SIG-M5 treated with dmso at 0.1 percent for 504 hours (cell line): ENCODE data around the gene HSD11B1.

ENCODE experiments used
- DNase-seq: peaks from one replicate; lab custom pipeline; 2025; ENCODE audit not compliant: unreplicated experiment; lab: John Stamatoyannopoulos, UW

The HSD11B1 gene

DNA sequence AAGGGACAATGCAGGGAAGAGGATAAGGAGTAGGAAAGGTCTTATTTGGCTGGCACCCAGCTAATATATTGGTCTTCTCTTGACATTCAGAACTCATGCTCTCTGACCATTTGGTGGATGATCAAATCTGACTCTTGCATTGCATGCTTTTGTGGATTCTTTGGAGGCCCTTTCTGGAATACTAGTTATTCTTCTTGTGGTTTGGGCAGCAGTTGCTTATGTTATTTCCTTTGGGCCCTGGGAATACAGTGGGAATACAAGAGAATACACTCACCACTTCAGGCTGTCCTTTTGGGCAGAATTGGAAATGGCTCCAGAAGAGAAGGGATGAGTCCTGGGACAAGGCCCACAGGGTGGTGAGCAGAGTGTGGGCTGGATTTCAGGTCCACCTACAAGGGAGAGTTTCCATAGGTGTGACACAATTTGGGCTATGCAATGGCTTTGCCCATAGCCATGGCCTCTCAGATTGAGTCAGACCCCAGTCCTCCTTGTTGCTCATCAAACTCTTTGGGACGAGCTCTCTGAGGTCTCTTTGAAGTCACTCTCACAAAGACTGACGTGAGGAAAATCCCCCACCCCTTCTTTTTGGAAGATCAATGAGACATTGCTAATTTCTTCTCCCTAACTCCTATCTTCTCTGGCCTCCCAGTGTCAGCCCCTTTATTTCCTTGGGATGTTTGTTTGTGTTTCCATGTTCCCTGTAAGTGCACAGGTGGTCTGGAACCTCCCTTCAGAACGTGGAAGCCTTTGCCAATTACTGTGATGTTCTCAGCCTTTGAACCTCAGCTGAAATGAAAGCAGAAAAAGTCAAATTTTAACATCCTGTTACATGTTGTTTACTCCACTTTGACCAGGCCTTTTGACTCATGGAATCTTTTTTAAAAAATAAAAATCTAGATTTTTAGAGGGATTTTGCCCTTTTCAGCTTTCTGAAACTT lies 19.4 kb downstream of the HSD11B1 start:
- no peak for DNase-seq

DNA sequence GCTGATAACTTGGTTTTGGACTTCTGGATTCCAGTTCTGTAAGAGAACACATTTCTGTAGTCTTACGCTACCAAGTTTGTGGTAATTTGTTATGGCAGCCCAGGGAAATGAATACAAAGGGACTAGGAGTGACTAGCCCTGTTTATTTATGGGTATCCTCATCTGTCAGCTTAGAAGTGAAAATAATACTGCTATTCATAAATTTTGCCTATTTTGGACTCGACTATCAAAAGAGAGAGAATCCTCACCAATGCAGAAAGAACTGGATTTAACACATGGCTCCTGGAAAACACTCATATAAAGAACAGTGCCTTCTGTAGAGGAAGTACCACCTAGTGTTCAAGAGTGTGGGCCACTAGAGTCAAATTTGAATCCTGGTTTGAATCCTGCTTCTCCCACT lies 22.6 kb downstream of the HSD11B1 start:
- no peak for DNase-seq

DNA sequence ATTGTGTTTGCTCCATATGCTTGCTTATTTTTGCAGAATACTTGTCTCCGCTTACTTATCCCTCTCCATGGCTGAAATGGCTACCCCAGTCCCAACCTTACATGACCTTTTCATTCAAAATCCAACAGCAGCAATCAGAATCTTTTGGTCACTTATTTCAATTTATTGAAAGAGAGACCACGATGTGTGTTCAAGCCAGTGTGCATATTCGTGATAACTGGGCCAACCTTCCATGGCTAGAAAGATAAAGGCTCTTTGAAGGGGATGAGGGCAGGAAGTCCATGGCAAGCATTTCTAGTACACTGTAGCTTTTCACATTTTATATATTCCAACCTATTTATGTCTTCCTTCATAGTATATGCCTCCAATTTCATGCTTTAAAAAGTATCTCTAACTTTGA lies 23.1 kb downstream of the HSD11B1 start:
- DNase-seq = no peak

DNA sequence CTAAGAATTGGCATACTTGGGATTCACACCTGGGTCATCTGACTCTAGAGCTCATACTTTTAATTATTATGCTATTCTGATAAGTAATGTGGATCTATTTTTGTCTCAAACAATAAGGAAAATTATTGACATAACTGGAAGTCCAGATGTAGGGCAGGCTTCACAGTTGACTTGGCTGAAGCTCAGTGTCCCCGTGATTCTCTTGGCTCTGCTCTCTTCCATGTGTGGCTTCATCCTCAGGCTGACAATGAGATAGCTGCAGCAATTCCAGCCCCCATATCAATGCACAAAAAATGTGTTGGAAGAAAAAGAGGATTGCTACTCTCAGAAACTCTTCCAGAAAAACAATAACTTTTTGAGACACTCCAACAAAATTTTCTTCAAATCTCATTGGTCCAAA lies 23.8 kb downstream of the HSD11B1 start:
- no peak for DNase-seq

DNA sequence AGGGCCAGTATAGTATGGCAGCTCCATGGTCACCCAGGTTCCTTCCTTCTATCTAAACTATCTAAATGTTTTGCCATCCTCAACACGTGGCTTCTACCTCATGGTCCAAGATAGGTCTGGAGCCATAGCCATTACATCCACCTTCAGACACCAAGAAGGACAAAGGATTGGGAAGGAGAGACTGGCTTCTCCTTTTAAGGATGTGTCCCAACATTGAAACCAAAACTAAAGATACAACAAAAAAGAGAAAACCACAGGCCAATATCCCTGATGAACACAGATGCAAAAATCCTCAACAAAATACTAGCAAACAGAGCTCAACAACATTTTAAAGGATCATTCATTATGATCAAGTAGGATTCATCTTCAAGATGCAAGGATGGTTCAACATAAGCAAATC lies 24.8 kb downstream of the HSD11B1 start:
- DNase-seq = no peak

DNA sequence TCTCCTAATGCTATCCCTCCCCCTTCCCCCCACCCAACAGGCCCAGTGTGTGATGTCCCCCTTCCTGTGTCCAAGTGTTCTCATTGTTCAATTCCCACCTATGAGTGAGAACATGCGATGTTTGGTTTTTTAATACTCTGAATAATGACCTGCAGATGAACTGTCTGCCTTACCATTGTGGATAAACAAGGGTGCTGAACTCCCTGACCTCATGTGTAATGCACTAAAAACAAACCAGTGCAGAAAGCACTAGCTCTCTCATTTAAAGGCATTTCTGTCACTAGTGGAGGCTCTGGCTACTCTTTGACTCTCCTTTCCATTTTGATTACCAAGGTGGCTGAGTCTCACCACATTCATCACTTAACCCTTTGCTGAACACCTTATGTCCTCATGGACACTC lies 28.1 kb downstream of the HSD11B1 start:
- no peak for DNase-seq

DNA sequence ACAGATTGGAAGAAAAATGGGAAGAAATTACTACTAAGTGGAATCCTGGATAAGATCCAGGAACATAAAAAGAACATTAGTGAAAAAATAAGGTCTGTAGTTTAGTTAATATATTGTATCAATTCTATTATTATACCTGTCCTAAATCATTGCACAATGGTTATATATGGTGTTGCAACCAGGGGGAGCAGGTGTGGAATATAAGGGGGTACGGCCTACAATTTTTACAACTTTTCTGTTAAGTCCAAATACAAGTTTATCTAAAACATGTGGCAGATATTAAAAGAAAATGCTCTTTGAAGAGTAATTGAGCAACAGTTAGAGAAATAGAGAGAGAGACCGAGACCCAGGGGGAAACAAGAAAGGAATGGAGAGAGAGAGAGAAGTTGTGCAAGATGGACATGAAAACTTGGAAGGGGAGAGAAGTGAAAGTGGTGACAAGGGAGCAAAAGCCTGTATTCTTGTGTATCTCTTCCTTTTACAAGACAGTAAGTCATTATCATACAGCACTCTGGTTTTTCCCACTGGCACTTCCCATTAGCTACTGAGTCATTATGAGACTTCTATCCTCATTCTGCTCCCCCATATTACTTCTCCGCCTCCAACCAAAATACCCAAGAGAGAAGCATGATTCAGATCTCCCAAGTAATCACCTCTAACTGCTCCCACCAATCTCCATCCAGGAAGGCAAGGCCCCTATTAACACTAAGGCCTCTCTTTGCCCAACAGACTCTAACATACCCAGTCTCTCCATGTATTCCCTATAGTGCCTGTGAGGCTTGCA lies 29.0 kb downstream of the HSD11B1 start:
- peak; percentile 98 for DNase-seq

DNA sequence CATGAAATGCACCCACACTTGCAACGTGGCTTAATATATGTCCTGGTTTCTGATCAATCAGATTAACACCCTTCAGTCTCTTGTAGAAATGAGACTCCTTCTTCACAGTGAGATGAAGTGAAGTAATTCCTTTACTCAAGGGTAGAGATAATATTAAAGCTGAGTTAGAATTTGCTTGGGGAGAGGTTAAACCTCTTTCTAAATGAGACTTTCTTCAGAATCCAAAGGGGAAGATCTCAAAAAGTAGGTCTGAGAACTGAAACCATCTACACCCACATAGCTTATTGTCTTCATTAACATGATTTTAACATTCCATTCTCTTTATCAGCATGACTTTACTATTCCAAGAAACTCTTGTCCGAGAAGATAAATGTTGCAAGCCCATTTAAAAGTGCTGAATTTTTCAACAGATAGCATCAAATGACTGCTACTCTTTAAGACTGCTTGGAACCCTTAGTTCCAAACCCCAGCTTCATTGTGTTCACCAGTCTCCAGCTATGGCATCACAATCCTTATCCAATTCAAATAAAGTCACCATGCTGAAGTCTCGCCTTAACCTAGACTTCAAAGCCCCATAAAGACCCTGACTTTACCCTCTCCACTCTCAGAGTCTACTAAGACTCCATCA lies 32.0 kb downstream of the HSD11B1 start:
- DNase-seq = no peak

DNA sequence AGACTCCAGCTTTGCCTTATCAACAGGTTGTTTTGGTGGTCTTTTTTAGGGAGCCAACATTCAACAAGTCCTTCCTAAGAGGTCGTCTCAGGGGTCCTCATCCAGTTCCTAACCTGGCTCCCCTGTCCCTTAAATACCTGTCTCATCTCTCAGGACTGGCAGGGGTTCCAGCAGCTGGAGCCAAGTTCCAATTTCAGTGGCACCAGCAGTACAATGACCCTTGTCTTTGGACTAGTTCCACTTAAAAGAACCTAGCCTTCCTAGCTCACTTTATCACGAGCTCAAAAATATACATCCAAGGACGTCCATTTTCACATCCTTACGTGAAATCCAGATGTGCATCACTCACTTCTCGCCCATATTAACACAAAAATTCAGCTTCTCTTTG lies 32.5 kb downstream of the HSD11B1 start:
- no peak for DNase-seq

DNA sequence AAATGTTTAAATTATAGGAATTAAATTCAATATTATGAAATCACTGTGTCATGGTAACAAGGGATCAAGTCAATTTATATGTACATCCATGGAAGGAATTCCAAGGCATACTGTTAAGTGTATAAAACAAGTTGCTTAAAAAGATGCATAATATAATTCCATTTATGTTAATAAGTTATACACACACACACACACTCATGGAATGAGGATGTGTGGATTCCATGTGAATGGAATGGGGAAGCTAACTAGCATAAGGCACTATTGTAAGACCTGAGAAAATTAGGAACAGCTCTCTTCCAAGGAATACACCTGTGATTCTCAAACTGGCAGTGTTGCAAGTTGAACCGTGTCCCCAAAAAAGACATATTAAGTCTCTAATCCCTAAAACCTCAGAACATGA lies 33.6 kb downstream of the HSD11B1 start:
- DNase-seq = no peak

DNA sequence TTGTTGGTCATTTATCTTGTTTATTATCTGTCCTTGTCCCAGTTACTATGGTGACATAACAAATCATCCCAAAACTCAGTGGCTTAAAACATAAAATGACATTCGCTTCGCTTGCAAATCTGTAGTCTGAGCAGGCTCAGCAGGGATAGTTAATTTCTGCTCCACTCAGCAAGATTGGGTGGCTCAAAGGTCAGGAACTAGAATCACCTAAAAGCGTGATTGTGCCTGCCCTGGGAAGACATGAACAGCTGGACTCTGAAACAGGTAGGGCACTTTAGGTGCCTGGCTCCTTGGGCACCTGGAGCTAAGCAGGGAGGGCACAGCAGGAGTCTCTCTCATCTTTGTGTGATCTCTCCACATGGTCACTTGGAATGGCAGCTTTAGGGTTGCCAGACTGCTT lies 36.5 kb downstream of the HSD11B1 start:
- DNase-seq = no peak

DNA sequence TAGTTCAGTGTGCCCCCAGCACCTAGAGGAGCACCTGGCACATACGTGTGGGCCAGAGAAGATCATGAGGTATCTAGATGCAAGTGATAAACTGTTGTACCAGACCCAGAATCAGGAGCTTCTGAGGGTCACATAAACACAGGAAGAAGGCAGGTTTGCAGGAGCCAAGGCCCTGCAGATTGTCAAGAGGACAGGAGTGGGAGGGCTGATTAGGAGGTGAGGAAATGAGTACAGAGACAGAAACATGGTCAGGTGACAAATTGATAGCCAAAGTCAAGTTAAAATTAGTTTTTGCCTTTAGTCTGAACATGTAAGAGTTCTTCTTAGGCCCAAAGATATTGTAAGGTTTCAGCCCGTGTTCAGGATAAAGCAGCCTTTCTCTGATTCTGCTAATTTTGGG lies 37.2 kb downstream of the HSD11B1 start:
- DNase-seq = no peak

DNA sequence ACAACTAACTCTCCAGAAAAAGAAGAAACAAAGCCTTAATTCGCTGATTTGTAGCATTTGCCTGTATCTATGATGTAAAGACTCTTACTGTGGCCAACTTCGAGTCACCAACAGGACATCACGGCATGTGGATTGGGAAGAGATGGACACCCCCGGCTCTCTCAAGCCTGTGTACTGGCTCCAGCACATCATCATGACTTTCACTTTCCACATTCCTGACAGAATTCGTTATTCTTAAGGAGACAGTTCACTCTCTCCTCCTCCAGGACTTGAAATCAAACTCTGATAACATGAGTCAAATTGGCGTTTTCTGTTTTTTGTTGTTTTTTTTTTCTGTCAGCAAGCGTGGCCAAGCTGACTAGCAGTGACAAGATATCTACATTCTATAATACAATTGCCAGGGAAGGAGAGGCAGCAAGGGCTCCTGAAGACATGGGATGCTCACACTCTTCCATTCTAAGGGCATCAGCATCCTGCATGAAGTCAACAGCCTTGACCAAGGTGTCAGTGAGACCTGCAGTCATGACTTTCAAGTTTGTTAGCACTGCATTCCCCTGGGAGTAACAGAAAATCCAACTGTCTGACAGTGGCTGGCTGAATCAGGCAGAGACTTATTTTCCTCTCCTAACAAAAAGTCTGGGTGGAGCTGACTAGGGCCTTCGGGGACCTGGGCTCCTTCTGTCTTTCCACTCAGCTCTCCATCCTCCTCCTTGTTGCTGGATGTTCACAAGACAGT lies 37.9 kb downstream of the HSD11B1 start:
- DNase-seq = no peak

DNA sequence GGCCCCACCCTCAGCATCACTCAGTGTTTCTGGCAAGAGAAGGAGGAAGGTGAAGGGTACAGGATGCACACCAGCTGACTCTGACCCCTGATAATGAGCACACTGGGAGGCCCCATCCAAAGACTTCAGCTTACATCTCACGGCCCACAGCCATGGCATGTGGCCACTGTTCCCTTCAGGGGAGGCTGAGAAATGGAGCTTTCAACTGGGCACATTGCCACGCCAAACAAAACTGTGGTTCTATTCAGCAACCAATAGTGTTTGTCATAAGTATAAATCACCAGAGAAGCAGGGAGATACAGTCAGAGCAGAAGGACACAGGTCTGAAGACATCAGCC lies 38.5 kb downstream of the HSD11B1 start:
- DNase-seq = no peak

DNA sequence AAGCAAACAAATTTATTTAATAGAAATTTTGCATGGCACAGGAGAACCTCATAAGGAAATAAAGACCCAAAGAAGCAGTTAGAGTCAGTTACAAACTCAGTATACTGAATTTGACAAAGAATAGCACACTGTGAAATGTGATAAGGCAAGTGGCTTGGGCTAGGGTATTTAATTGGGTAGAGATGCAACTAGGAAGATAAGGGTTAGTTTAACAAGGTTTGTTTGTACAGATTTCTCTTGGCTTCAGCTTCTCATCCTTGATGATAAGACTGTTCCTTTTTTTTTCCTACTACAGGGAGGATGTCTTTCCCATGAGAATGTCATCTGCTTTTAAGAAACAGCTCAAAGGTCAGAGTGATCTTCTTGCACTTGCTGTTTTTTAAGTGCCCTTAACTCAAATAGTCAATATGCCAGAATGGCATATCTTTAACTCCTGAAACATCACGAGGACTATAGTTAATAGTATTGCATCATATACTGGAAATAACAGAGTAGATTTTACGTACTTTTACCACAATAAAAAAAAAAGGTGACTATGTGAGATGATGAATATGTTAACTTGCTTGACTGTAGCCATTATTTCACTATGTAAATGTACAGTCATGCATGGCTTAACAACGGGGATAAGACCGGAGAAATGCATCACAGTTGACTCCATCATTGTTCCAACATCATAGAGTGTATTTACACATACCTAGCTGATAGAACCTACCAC lies 42.0 kb downstream of the HSD11B1 start:
- DNase-seq = no peak

DNA sequence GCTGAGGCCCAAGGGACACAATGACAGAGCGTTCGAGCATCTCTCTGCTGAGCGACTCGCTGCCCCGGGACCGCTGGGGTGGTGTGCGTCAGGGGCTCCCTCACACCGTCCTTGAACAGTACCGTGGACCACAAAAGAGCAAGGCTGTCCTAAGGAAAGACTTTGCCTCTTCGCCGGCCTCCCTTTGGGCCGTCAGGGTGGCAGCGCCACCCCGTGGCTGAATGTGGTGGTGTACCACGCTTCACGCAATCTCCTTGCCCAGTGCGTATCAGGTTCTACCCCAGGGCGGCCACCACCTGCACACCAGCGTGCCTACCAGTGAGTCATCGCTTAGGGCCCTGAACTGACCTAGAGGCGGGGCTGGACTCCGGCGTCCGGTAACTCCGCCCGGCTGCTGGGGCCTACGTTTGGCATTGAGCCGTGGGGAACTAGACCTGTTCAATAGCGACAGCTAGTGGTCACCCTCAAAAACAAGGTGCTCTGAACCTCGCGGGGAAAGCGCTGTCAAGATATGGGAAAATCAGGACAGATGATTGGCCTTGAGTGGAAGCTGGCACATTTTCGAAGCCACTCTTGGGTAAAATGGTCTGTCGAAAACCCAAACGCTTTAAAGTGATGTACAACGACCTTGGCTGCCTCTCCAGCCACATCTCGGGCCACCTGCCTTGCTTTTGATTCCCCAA lies 43.1 kb downstream of the HSD11B1 start:
- DNase-seq = peak; percentile 77

DNA sequence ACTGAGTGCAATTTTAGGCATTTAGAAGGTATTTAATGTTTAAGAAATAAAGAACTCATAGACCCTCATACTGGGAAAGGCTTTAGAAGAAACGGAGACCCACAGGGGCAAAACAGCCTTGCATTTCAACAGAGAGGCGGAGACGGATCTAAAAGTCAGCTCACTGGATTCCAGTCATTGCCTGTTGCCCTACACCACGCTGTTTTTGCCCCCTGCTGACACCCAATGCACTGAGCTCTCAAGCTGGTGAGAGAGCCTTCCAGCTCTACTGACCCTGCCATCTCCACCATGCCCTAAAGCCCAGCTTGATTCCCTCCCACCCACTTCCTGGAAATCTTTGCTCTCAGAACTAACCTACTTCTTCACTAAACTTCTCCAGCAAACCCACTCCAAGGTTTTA lies 44.0 kb downstream of the HSD11B1 start:
- DNase-seq = no peak

DNA sequence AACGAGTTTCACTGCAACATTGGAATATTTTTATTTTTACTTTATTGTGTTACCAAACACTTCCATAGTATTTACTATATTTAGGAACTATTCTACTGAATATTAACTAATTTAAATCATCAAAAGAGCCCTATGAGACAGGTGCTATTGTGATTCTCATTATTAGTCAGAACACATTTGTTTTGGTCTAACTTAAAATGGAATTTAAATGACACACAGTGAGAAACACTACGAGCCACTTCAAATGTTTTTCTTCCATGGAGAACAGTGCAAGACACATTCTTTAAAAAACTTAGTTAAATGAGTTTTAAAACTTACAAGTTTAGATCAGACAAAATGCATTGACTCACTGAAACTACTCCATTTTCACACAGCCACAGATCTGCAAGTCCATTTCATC lies 44.6 kb downstream of the HSD11B1 start:
- no peak for DNase-seq

DNA sequence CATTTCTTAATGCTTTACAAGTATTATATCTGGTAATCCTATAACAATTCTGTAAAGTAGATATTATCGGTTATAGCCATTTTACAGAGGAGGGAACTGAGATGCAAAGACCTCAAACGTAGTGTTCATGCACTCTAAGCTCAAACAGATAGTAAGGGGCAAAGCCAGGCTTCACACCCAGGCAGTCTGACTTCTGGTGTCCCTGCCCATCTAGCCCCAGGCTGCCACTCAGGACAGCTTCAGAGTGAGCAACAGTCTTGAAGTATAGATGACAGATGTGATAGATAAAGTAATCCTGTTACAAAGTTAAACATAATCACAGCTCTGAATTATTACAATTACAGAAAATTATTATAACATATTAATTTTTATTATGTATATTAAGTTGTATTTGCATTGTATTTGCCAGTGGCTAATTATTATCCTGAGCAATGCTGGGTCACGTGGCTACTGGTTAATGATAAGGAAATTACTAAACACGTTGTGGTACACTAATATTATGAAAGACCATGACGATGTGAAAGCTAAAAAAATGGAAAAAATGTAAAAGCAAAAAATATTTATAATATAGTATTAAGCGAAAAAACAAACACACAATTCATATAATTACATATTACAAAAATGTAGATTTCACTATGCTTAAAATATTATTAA lies 45.2 kb downstream of the HSD11B1 start:
- no peak for DNase-seq
